HEK293 (cell line): ENCODE measurements around the gene PSMD5.

ENCODE experiments used
- CTCF ChIA-PET: fragments of 350-600 bp; formaldehyde crosslinking; extraction: SDS; loops from one replicate; lab custom pipeline; 2021; ENCODE audit warnings: antibody characterized with exemption; lab: Yijun Ruan, JAX
- POLR2A ChIA-PET: fragments of 300-600 bp; formaldehyde crosslinking; extraction: SDS; loops from one replicate; lab custom pipeline; 2020; ENCODE audit warnings: antibody characterized with exemption, inconsistent platforms; lab: Yijun Ruan, JAX
- H3K27ac ChIP-seq: fragments of 200-500 bp; sonication (Bioruptor generic); 2 replicates; pipeline ENCODE4 v1.5.1; 2014; ENCODE audit warnings: low read depth, low read length, control low read depth, inconsistent platforms; ENCODE audit errors: extremely low read depth
- H3K36me3 ChIP-seq, 2 experiments: fragments of 200-500 bp in 1 of 2; sonication (Bioruptor generic) in 1 of 2; 1 replicate in 1 of 2; 2 replicates in 1 of 2; pipeline ENCODE4 v1.5.1; 2014 to 2017; ENCODE audit warnings: inconsistent platforms in 2 of 2, low read length in 2 of 2; ENCODE audit not compliant: control insufficient read depth in 2 of 2, insufficient read depth in 1 of 2
- H3K4me1 ChIP-seq: fragments of 200-500 bp; sonication (Bioruptor generic); 2 replicates; pipeline ENCODE4 v1.5.1; 2014; ENCODE audit warnings: mild to moderate bottlenecking, low read length, inconsistent platforms; ENCODE audit not compliant: control insufficient read depth, insufficient read depth
- H3K4me3 ChIP-seq: 2 replicates; pipeline ENCODE4 v1.5.1; 2011; ENCODE audit warnings: low read depth, mild to moderate bottlenecking, control low read depth, low read length, moderate library complexity
- H3K9me3 ChIP-seq: fragments of 200-500 bp; sonication (Bioruptor generic); 2 replicates; pipeline ENCODE4 v1.5.1; 2014; ENCODE audit warnings: low read depth, low read length, inconsistent platforms; ENCODE audit not compliant: control insufficient read depth, insufficient read depth
- ATF2 ChIP-seq: fragments of 450-650 bp; formaldehyde crosslinking; IDR thresholded peaks from 2 replicates; pipeline ENCODE4 v1.5.1; 2016; ENCODE audit warnings: missing biosample characterization, missing genetic modification characterization, low read depth
- BCL11B ChIP-seq: fragments of 450-650 bp; formaldehyde crosslinking; IDR thresholded peaks from 2 replicates; pipeline ENCODE4 v1.5.1; 2016; ENCODE audit warnings: low read depth, missing biosample characterization, missing genetic modification characterization
- KLF10 ChIP-seq: fragments of 450-650 bp; IDR thresholded peaks from 2 replicates; pipeline ENCODE4 v1.5.1; 2018; ENCODE audit warnings: missing biosample characterization, mild to moderate bottlenecking, missing genetic modification characterization
- KLF7 ChIP-seq: fragments of 450-650 bp; formaldehyde crosslinking; IDR thresholded peaks from 2 replicates; pipeline ENCODE4 v1.5.1; 2016; ENCODE audit warnings: missing biosample characterization, missing genetic modification characterization, borderline replicate concordance
- OSR2 ChIP-seq: fragments of 450-650 bp; formaldehyde crosslinking; IDR thresholded peaks from 2 replicates; pipeline ENCODE4 v1.5.1; 2016; ENCODE audit warnings: missing biosample characterization, missing genetic modification characterization
- SCRT2 ChIP-seq: fragments of 450-650 bp; formaldehyde crosslinking; IDR thresholded peaks from 2 replicates; pipeline ENCODE4 v1.5.1; 2016; ENCODE audit warnings: missing biosample characterization, missing genetic modification characterization
- YY1 ChIP-seq: fragments of 450-650 bp; formaldehyde crosslinking; IDR thresholded peaks from 2 replicates; pipeline ENCODE4 v1.5.1; 2018; ENCODE audit warnings: missing biosample characterization, missing genetic modification characterization
- ZNF169 ChIP-seq: fragments of 450-650 bp; formaldehyde crosslinking; IDR thresholded peaks from 2 replicates; pipeline ENCODE4 v1.5.1; 2016; ENCODE audit warnings: missing biosample characterization, missing genetic modification characterization
- ZNF335 ChIP-seq: fragments of 450-650 bp; formaldehyde crosslinking; conservative IDR thresholded peaks from 2 replicates; pipeline ENCODE4 v1.5.1; 2016; ENCODE audit warnings: missing biosample characterization, missing genetic modification characterization
- ZNF544 ChIP-seq: fragments of 450-650 bp; formaldehyde crosslinking; IDR thresholded peaks from 2 replicates; pipeline ENCODE4 v1.5.0; 2017; ENCODE audit warnings: missing biosample characterization, missing genetic modification characterization
- ZNF555 ChIP-seq: fragments of 450-650 bp; formaldehyde crosslinking; conservative IDR thresholded peaks from 2 replicates; pipeline ENCODE4 v1.5.1; 2017; ENCODE audit warnings: missing biosample characterization, mild to moderate bottlenecking, missing genetic modification characterization, inconsistent platforms
- ZNF580 ChIP-seq: fragments of 450-650 bp; formaldehyde crosslinking; IDR thresholded peaks from 2 replicates; pipeline ENCODE4 v1.5.1; 2016; ENCODE audit warnings: missing biosample characterization, missing genetic modification characterization
- ZNF596 ChIP-seq: fragments of 450-650 bp; IDR thresholded peaks from 2 replicates; pipeline ENCODE4 v1.5.0; 2018; ENCODE audit warnings: missing biosample characterization, mild to moderate bottlenecking, missing genetic modification characterization, moderate library complexity
- ZNF624 ChIP-seq: fragments of 450-650 bp; formaldehyde crosslinking; IDR thresholded peaks from 2 replicates; pipeline ENCODE4 v1.5.1; 2017; ENCODE audit warnings: missing biosample characterization, missing genetic modification characterization
- ZNF701 ChIP-seq: fragments of 450-650 bp; formaldehyde crosslinking; IDR thresholded peaks from 2 replicates; pipeline ENCODE4 v1.5.1; 2016; ENCODE audit warnings: missing biosample characterization, missing genetic modification characterization
- ZNF777 ChIP-seq: fragments of 450-650 bp; formaldehyde crosslinking; IDR thresholded peaks from 2 replicates; pipeline ENCODE4 v1.5.1; 2017; ENCODE audit warnings: missing biosample characterization, missing genetic modification characterization, borderline replicate concordance
- TF ChIP-seq, protein P1 (sequence below): fragments of 450-650 bp; formaldehyde crosslinking; IDR thresholded peaks from 2 replicates; pipeline ENCODE4 v1.5.1; 2016; ENCODE audit warnings: missing biosample characterization, missing genetic modification characterization
- TF ChIP-seq, protein P2 (sequence below): fragments of 450-650 bp; formaldehyde crosslinking; IDR thresholded peaks from 2 replicates; pipeline ENCODE4 v1.5.0; 2017; ENCODE audit warnings: missing biosample characterization, missing genetic modification characterization, borderline replicate concordance

The PSMD5 gene

DNA sequence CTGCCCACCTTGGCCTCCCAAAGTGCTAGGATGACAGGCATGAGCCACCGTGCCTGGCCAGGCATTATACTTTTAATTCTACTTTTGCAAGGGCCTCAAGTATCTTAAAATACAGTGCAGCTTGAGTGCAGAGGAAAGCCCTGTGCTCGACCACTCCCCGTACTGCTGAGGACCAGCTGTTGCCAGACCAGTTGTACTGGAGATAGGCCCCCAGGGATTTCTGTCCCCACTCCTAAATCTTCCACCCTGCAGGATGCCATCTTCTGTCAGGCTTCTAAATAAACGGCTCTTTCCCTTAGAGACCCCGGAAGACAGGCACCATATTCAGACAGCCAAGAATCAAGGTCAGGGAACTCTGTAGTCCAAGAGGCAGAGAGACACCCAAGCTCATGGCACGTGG is 16.6 kb upstream of the PSMD5 start:
- no peak for TF ChIP-seq OSR2 (tag by site-specific recombination)
- TF ChIP-seq ZNF777 (tag by site-specific recombination) = no peak
- no peak for TF ChIP-seq ATF2
- TF ChIP-seq, protein P1, sequence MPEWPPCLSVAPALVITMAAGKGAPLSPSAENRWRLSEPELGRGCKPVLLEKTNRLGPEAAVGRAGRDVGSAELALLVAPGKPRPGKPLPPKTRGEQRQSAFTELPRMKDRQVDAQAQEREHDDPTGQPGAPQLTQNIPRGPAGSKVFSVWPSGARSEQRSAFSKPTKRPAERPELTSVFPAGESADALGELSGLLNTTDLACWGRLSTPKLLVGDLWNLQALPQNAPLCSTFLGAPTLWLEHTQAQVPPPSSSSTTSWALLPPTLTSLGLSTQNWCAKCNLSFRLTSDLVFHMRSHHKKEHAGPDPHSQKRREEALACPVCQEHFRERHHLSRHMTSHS (tag by site-specific recombination) = no peak
- no peak for TF ChIP-seq YY1 (tag by site-specific recombination)
- TF ChIP-seq, protein P2, sequence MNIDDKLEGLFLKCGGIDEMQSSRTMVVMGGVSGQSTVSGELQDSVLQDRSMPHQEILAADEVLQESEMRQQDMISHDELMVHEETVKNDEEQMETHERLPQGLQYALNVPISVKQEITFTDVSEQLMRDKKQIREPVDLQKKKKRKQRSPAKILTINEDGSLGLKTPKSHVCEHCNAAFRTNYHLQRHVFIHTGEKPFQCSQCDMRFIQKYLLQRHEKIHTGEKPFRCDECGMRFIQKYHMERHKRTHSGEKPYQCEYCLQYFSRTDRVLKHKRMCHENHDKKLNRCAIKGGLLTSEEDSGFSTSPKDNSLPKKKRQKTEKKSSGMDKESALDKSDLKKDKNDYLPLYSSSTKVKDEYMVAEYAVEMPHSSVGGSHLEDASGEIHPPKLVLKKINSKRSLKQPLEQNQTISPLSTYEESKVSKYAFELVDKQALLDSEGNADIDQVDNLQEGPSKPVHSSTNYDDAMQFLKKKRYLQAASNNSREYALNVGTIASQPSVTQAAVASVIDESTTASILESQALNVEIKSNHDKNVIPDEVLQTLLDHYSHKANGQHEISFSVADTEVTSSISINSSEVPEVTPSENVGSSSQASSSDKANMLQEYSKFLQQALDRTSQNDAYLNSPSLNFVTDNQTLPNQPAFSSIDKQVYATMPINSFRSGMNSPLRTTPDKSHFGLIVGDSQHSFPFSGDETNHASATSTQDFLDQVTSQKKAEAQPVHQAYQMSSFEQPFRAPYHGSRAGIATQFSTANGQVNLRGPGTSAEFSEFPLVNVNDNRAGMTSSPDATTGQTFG (tag by site-specific recombination) = no peak
- TF ChIP-seq ZNF701 (tag by site-specific recombination) = no peak
- no peak for TF ChIP-seq KLF7 (tag by site-specific recombination)
- TF ChIP-seq ZNF580 = no peak
- TF ChIP-seq SCRT2 (tag by site-specific recombination) = no peak
- no peaks in the 10 kb centered on the region for H3K4me1 ChIP-seq
- H3K9me3 ChIP-seq = no peaks in the 10 kb centered on the region
- H3K36me3 ChIP-seq = peaks cover 0 to 65% of the 10 kb centered on the region in 2 experiments; a peak in 1 of 3 replicates
- CTCF ChIA-PET = interaction anchor here (0.6 to 1.0 kb wide), 3 partner anchors 9 to 342 kb away, joined by 3 read pairs; no protein-coding TSS in a partner anchor
- H3K27ac ChIP-seq = no peak overlapping the region
- POLR2A ChIA-PET = interaction anchor here (1.1 kb wide), 1 partner anchor 8 kb away, joined by 3 read pairs; no protein-coding TSS in a partner anchor
- H3K4me3 ChIP-seq = no peak overlapping the region

DNA sequence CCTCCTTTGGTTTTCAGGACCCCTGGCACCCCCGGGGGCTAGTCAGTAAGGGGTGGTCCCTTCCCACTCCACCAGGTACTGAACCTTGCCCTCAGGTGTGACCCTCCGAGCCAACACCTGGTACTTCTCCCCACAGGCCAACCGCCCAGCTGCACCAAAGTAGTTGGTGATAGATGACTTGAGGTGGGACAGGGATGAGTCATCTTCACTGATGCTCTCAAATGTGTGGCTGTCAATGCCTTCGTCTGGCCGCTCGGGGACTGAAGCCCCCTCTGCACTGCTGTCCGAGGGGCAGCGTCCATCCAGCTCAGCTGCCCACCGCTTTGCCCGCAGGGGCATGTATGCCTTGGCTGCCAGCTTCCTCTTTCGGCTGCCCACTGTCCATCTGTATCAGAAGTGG is 15.2 kb upstream of the PSMD5 start:
- TF ChIP-seq KLF10 (tag by site-specific recombination) = no peak
- no peaks in the 10 kb centered on the region for H3K4me1 ChIP-seq
- ChIA-PET CTCF (no interaction called here), POLR2A (no interaction called here)
- no peaks in the 10 kb centered on the region for H3K9me3 ChIP-seq
- no peak overlapping the region for H3K4me3 ChIP-seq
- no peak overlapping the region for H3K27ac ChIP-seq
- peaks cover 0 to 54% of the 10 kb centered on the region in 2 experiments; a peak in 1 of 3 replicates for H3K36me3 ChIP-seq

- no peaks in the 10 kb centered on the region for H3K4me1 ChIP-seq
- no peaks in the 10 kb centered on the region for H3K9me3 ChIP-seq
- TF ChIP-seq BCL11B (tag by site-specific recombination) = no peak
- no peak for TF ChIP-seq ZNF701 (tag by site-specific recombination)
- TF ChIP-seq ZNF169 (tag by site-specific recombination) = no peak
- no peak for TF ChIP-seq ZNF624 (tag by site-specific recombination)
- no peak for TF ChIP-seq ZNF555 (tag by site-specific recombination)
- TF ChIP-seq ZNF544 (tag by site-specific recombination) = no peak
- no peak for TF ChIP-seq ZNF335
- no peak for TF ChIP-seq ZNF596 (tag by site-specific recombination)
- no peak overlapping the region for H3K4me3 ChIP-seq
- CTCF ChIA-PET = no interaction called here
- H3K36me3 ChIP-seq = peaks cover 0 to 50% of the 10 kb centered on the region in 2 experiments; a peak in 1 of 3 replicates
- POLR2A ChIA-PET = interaction anchor here (0.6 kb wide), 1 partner anchor 10 kb away, joined by 3 read pairs; no protein-coding TSS in a partner anchor
- H3K27ac ChIP-seq = no peak overlapping the region
These were observed 14.8 kb upstream of the PSMD5 start for GRCh38 chr9:120857481-120857880.
